Iris pigment epithelial cell (primary cell): ENCODE results near the gene TBC1D24.

Experiments
- DNase-seq: peaks from one replicate; pipeline ENCODE4 v3.0.0-alpha.2; 2011; ENCODE audit warnings: low read depth

The TBC1D24 gene

DNA sequence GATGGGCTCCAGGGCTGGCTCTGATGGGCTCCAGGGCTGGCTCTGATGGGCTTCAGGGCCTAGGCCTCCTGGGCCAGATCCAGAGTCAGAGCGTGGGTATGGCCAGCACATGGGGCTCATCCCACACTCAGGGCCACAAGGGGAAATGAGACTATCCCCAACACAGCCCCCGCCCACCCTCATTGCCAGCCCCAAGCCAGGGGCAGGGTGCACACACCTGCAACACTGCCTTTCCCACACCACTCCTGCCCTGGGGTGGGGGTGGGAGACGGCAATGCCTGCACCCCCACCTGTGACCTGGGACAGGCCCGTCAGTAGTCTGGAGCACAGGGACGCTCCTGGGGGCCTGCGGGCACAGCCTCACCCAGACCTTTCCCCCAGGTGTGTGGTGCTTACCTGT is 24.5 kb downstream of the TBC1D24 start:
- no peak for DNase-seq

DNA sequence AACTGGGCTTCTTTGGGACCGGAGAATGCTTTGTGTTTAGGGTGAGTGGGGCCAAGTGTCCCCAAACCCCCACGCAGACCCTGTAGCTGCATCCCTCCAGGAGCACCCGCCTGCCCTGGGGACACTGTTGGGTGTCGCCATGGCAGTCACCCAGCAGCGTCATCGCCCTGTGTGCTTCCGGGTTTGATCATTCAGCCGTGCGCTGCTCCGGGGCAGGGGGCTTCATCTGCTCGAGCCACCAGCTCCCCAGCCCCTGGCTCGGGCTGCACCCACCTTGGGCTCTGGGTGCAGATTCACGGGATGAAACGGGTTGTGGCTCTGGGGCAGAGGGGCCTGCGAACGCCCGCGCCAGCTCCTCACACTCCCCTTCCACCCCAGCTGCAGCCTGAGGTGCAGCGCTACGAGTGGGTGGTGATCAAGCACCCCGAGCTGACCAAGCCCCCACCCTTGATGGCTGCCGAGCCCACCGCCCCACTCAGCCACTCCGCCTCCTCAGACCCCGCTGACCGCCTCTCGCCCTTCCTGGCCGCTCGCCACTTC is 25.0 kb downstream of the TBC1D24 start:
- no peak for DNase-seq

DNA sequence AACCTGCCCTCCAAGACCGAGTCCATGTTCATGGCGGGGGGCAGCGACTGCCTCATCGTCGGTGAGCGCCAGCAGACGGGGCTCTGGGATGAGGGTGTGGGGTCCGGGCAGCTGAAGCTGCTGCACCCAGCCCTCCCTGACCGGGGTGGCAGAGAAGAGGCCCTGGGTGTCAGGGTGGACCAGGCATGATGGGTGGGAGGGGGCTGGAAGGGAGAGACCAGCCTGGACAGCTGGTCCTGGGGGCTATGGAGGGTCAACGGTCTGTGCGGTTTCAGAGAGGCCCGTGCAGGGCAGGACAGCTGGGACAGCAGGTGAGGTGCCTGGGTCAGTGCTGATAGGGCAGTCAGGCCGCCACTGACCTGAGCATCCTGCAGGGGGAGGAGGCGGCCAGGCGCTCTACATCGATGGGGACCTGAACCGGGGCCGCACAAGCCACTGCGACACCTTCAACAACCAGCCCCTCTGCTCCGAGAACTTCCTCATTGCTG is 25.5 kb downstream of the TBC1D24 start:
- no peak for DNase-seq

DNA sequence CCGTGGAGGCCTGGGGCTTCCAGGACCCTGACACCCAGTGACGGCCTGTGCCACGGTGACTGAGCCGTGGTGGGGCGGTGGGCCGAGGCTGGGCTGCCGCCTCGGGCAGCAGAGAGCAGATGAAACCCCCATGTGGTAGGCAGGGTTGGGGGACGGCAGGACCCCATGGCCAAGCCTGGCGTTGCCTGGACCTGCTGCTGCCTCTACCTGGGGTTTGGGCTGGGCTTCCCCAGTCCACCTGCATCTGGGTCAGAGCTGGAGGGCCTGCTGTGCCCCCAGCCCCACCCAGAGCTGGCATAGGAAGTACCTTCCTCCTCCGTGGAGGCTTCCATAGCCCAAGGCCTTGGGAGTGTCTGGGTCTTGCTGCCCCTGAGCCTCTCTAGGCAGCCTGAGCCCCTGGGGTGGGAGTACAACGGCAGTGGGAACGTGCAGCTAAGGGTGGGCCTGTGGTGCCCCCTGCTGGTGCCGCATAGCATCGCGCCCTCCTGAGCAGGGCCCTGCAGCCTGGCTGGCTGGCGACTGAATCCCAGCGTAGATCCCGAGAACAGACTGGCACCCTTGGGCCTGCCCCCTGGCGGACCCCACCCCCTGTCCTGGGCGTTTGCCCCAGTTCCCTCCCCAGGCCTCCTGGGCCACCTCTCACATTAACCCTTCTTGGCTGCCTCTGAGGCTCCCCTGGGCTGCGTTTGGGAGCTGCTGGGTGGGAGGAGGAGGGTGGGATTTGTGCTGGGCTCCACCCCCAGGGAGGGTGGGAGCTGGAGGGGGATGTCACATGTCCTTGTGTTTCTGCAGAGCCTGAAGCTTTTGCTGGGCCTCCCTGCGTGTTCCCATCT is 26.2 kb downstream of the TBC1D24 start:
- DNase-seq: peak; percentile 71

DNA sequence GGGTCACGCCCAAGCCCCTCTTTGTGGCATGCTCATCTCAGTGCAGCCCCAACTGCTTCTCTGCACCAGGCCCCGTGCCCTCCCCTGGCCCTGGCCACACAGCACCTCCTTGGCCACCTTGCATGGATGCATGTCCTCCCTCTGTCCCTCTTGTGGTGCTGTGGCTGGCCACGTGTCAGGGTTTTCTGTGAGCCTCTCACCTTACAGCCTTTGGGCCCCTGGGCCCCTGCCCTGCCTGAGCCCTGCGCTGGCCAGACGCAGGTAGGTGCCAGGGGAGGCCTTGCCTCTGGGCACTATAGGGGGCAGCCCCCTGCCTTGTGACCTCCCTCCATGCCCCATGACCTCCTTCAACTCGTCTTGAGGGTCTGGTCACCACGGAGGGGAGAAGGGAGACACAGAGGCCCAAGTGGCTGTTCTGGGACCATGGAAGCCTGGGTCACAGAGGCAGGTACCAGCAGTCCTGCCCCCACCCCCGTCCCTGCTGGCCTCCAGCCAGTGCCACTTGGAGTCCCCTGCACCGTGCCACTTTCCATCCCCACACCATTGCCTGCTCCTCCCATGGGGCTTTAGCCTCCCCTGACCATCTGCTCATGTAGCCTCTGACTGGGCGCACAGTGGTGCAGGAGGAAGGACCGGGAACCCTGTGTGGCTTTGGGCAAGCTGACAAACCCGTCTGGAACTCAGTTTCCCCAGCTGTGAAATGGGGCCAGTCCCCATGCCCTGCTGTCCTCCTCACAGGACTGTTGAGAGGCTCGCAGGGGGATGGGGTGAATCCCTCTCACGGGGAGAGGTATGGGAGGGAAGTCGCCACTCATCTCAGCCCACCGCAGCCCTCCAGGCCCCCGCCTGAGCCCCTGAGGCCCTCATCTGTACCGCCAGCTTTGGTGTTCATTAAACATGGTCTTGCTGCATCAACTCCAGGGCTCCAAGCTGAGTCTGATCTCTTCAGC is 27.3 kb downstream of the TBC1D24 start:
- no peak for DNase-seq

DNA sequence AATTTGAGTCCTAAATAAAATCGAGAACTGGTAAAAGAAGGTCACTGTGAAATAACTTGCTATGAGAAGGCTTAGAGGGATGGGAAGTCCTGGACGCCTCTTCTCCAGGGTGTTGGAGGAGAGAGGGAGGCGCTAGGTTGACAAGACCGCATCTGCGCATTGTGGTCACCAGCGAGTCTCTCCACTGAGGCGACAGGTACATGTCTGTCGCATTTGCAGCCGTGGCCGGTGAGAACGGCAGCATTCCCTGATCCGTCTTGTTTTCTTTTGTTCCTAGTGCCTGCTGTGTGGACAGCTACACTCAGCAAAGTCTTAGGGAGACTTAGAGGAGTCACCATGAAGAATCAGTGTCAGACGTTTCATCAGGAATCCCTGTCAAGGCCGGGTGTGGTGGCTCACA is 30.8 kb downstream of the TBC1D24 start:
- no peak for DNase-seq

DNA sequence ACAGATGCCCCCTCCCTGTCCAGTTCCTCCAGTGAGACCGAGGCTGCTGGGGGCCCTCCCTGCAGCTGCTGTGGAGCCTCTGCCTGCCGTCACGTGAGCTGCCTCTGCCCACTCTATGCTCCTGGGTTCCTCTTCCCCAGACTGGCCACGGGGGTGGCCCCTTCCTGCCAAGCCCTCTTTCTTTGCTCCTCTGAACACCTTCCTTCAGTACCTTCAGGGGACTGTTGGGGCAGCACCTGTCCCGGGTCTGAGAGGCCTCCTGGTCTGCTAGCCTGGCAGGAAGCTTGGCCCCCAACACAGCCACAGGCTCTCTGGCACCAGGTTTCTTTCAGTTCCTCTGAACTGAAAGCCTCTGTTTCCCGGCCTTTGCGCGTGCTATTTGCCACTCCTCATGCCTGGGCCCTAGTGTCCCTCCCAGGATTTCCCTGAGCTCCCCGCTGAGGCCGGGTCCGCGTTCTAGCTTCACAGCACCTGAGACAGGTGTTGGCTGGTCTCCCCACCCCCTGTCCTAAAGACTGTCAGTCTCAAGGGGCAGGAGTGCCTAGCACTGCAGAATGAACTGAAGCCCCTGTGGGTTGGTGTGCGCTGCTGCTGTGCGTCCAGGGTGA is 32.2 kb downstream of the TBC1D24 start:
- no peak for DNase-seq

DNA sequence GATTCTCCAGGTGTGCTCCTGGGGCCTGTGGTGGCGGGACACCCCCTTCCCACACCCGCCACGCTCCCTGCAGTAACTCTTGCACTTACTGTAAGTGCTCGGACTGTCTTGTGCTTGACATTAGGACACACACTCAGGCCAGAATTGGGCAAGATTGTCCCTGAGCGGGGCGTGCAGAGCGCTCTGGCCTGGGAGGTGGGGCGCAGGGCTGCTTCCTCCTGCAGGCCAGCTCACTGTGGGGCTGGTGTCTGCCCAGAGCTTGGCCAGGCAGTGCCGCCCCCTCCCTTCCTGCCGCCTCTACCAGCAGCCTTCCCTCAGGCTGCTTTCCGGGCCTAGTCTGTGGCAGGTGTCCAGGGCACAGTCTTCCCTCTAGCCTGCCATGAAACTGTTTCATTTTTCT is 32.7 kb downstream of the TBC1D24 start:
- no peak for DNase-seq

DNA sequence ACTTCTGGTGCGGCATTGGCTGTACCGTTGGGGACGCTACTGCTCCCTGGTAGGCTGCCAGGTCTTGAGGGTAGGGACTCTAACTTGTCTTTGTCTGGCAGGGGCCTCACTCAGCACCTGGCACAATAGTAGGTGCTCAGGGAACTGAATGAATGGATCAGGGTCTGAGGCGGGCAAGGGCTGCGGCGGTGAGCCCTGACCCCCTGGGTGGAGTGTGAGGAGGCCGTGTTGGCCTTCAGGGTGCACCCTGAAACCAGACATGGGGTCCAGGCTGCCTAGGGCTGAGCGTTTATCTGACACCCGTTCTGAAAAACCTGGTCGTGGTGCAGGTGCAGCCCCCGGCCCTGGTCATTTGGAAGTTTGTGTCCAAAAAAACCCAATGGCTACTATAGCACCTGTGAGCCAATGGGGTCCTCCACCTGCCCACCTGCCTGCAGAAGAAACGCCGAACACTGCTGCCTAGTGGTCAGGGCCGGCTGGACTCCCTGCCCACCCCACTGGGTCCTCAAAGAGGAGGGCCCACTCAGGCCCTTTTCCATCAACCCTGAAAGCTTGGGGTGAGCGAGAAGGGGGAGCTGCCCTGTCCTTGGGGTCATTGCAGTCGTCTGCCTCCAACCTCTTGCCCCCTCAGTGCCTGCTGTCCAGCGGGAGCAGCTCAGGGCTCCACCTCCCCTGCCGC is 33.9 kb downstream of the TBC1D24 start:
- DNase-seq: no peak

DNA sequence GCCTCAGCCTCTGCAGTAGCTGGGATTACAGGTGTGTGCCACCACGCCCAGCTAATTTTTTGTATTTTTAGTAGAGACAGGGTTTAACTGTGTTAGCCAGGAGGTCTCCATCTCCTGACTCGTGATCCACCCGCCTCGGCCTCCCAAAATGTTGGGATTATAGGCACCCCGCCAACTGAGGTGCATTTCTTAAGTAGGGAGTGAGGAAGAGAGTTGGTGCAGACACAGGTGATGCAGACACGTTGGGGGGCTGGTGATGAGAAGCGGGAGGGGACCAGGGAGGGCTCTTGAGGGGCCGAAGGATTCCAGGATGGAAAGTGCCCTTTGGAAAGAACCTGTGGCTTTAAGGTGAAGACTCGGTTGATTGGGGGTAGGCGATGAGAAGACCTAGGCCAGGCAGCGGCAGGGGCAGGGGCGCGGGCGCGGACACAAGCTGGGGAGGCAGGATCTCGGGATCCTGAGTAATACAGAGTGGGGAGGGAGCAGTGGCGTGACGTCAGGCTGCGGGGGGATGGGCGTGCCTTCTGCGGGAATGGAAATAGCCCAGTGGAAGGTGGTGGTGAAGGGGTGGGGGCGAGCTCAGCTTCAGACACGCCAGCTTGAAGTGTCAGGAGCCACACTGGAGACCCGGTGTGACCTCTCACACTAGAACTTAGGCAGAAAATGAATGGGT is 36.3 kb downstream of the TBC1D24 start:
- DNase-seq: peak; percentile 68

DNA sequence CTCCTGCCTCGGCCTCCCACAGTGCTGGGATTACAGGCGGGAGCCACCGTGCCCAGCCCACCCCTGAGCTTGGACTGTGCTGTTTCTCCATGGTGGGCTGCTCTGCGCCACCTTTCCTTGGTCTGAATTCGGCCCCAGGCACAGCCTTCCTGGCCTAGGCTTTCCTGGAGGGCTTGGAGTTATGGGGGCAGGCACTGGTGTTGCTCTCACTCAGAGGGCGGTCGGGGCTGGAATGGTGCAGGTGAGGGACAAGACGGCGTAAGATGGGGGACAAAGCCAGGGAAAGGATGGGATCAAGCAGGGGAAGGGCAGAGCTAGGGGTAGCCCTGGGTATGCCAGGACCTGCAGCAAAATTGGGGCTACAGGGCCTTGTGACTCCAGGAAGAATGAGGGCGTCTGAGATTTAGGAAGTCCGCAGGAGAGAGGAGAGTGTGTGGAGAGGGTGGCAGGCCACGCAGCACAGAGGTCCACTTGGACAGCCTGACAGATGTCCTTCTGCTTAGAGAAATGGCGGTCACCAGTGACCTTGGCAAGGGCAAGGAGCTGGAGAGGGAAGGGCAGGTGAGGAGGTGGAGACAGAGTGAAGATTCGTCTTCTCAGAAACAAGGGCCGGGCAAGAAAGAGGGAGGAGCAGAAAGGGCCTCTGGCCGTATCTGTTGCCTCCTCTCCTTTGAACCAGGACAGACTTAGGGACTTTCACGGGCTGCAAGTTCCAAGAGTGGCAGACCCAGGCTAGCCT is 37.2 kb downstream of the TBC1D24 start:
- no peak for DNase-seq

DNA sequence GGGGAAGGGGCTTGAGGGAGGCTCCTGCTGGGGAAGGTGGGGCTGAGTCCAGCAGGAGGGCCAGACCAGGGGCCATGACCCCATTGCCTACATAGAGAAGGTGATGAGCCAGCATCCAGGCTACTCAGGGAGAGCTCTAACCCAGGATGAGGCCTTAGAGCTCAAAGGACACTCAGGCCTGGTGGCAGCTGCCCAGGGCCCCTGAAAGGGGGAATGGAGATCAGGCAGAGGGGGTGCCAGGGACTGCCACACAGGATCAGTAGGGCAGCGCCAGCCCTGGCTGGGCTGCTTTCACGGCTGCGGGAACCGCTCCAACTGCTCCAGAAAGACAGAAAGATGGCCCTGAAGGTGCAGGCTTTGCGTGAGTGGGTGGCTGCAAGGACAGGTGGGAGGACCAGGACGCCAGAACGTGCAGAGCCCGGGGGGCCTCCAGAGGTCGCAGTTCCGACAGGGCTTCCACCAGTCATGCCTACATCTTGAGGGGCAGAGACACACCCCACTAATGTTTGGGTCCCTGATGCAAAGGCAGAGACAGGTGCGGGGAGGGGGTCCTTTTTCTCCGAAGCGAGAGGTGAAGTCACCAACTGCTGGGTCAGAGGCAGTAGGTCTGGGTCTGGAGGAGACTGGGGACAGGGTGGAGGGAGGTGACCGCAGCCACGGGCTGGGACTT is 37.9 kb downstream of the TBC1D24 start:
- DNase-seq: no peak

DNA sequence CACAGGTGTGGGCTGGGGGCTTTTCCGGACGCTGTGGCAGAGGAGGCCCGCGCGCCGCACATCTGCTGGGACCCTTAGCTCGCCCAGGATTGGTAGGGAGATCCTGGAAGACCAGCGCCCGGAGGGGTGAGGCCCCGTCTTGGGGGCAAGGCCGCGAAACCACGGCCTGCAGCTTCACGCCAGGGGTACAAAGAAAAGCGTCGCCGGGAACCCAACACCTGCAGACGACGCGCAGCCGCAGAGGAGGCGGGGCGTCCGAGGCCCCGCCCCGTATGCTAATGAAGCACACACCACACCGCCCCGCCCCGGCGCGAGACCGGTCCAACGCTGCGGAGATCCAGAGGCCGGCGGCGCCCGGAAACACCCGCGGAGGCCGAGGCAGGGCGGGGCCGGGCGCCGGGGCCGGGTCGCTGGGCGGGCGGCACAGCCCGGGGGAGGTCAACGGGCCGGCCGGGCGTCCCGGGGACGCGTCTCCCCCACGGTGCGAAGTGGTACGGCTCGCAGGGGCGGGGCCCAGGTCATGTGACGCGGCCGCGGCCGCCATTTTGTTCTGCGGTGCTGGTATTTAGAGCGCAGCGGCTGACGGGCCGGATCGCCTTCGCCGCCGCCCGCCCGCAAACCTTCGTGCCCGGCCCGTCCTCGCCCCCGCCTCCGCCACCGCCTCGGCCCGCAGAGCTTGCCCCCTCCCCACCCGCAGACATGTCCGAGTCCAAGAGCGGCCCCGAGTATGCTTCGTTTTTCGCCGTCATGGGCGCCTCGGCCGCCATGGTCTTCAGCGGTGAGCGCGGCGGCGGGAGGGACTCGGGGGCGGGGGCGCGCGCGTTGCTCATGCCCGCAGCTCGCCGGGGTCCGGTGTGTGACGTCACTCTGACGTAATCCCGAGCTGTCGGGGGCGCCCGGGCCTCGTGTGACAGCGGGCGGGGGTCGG is 38.7 kb downstream of the TBC1D24 start, which contains the start of gene ATP6V0C:
Gene ATP6V0C, plus strand, starts transcription at position 548 of the 928 bp plus-strand sequence. Its CDS starts 152 bp downstream, at position 700.
- DNase-seq: peak; percentile 84

DNA sequence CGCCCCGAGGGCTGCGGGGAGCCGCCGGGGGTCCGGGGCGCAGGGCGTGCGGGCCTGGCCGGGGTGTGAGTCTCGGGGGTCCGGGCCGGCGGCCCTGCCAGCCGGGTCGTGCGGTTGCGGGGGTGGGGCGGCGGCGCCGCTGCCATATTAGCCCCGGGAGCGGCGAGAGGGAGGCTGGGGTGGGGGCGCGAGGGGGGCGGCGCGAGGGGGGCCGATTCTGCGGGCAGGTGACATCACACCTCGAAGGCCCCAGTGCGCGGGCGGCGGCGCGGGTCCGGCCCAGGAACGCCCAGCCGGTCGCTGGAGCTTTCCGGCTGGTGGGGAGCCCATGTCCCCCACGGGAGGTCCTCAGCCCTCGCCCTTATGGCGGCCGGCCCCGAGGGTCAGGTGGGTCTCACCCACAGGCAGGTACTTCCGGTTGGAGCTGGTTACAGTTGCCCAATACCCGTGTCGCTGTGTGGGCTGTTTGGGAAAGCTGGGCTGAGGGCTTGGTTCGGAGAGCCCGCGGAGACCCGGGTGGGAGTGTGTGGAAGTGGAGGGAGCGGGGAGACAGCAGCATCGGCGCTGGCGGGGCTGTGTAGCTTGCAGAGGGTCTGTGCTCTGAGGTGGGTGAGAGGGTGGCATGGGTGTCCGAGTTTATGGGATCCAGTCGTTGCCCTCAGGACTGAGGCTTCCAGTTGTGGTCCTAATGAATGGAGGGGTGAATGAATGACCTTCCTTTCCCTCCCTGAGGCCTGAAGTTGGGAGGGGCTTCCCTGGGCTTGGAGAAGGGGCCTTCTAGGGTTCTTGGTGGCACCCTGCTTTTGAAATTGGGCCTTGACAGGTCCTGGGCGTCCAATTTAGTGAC is 39.6 kb downstream of the TBC1D24 start:
- no peak for DNase-seq

DNA sequence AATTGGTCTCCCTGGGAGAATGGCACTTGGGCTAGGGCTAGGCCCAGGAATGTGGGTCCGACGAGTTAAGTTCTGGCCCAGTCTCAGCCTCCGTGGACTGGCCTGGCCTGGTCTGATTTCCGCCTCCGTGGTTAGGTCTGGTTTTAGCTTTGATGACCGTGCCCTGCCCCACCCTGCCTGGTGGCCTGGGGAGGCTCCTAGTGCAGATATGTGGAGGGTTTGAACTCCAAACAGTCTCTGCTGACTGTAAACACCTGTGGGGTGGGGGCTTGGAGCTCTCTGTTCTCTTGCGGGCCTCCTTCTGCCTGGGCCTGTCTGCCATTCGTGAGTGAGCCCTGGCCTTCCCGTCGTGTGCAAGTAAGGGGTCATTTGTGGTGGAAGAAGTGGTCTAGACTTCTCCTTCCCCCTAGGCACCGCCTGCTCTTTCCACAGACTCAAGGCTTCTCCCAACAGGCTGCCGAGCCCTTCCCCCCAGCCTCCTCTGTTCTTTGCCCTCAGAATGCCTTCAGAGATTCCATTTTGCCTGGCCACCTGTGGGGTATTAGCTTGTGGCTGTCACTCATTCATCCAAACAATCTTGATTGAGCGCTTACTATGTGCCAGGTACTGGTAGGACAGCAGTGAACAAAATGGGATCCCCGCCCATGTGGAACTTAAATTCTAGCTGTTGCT is 40.4 kb downstream of the TBC1D24 start:
- DNase-seq: no peak

DNA sequence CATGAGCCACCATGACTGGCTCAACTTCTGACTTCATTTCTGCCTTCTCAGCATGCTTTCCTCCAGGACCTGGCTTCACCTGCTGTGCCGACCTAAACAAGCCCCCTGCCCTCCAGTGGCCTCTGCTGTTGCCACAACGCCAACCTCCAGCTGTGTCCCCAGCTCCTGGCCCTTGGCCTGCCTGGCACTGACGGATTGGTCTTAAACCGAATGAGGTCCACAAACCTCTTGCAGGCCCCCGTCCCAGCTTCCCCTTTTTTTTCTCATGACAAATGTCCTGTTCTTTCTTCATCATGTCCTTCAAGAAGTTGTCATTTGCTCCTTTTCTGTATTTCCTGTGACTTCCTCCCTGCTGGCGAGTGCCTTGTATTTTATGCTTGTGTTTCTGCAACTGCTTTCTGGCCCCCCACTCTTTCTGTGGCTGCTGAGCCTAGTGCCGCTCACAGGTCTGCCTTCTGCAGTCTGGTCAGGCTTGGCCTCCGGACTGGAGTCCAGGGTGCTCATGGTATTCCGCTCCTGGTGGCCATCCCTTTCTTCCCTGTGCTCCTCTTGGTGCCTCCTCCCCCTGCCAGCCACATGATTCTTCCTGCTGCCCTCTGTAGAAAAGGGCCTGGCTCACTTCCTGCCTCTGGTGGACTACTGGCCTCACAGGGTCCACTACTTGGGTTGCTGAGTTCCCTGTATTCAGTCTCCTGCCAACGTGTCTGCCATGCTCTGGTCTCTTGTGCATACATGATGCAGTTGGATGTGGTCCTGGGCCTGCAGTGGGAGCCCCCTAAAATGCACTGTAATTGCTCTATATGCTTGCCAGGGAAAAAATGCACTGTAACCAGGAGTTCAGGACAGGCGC is 41.7 kb downstream of the TBC1D24 start:
- DNase-seq: no peak
